ENCODE data around the gene CCDC187.

The CCDC187 gene

DNA sequence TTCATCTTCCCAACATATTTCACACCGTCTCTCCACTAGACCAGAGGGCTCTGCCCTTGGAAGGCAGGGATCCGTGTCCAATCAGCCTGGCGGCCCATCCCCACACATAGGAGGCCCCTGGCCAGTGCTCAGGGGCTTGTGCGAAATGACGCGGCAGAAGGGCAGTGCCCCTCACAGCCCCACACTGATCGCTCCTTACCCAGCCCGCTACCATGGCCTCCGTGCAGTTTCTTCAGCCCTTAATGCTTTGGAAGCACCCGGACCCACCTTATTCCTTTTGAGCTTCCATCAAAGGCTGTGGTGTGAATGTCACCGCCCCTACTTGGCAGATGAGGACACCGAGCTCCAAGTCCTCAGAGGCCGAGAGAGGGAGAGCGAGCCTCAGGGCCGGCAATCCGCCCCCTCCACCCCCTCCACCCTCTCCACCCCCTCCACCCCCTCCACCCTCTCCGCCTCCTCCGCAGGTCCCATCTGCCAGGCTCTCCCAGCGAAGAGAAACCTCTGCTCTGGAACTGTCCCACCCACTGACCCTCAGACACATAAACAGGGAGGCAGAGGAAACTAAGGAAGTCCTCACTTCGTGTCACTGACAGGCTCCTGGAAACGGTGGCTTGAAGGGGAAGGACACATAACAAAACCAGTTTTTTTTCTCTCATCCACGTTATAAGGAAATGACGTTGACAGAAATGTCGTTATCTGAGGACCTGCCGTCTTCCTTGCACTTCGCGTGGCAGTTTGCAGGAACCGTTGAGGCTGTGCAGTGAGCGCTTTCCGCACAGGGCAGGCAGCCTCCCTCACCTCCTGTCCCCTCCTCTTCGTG is 72.2 kb downstream of the CCDC187 start:
- in situ Hi-C loops (cut with HindIII; ENCODE audit: low sequenced_read_pairs): no loop called here

GRCh38 chr9:136230773-136231172 is 73.1 kb downstream of the CCDC187 start:
- in situ Hi-C loops (cut with HindIII; ENCODE audit: low sequenced_read_pairs): no loop called here

DNA sequence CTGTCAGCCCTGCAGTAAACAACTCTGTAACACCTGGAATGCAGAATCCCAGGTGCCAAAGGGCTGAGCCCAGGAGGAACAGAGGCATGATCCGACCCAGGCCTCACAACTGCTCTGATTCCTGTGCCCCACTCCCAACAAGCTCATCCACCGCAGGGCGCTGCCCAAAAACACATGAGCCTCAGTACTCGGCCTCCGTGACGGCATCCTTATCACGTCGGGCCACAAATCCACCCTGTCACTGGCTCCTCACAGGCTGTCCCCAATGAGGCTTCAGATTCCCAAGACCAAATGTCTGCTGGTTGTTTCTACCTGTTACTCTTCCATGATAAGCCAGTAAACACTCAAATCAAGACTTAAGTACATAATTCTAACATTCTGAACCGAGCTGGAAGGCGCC is 73.5 kb downstream of the CCDC187 start:
- in situ Hi-C loops (cut with HindIII; ENCODE audit: low sequenced_read_pairs): no loop called here

DNA sequence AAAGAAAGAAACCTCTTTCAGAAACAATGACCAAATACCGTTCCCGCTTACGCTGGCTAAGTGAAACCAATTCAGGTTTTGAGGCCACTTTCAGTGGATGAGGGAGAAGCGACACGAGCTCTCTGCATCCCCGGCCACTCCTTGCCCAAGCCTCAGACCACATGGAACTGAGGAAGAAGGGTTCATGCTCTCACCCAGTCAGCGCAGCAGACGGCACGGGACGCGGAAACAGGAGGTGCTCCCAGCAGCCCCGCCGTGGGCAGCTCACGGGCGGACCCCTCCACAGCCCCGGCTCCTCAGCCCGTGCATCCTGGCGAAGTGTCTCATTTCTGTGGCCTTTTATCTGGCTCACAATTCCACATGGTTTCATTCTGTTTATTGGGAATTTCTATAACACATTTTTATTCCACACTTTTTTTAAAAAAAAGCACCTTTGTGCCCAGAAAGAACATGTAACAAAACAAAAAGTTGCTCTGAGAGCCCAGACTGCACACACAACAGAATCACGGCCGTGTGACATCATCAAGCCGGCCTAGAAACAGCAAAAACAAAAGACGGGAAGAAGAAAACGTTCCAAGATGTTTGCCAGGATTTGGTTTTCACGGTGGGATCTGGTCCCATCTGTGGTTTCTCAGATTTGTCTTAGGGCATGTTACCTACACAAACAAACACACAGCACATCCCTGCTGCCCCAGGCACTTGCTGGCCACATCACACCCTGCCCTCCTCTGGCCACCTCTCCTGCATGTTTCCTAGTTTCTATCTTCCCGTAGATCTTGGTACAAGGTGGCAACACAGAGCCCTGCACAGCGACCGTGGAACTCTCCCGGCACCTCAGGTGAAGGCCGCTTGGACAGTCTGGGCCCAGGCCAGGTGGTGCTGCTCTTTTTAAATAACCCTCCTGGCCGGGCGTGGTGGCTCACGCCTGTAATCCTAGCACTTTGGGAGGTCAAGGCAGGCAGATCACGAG is 74.5 kb downstream of the CCDC187 start:
- in situ Hi-C loops (cut with HindIII; ENCODE audit: low sequenced_read_pairs): no loop called here

GRCh38 chr9:136228107-136228875 is 75.6 kb downstream of the CCDC187 start:
- in situ Hi-C loops (cut with HindIII; ENCODE audit: low sequenced_read_pairs): no loop called here

DNA sequence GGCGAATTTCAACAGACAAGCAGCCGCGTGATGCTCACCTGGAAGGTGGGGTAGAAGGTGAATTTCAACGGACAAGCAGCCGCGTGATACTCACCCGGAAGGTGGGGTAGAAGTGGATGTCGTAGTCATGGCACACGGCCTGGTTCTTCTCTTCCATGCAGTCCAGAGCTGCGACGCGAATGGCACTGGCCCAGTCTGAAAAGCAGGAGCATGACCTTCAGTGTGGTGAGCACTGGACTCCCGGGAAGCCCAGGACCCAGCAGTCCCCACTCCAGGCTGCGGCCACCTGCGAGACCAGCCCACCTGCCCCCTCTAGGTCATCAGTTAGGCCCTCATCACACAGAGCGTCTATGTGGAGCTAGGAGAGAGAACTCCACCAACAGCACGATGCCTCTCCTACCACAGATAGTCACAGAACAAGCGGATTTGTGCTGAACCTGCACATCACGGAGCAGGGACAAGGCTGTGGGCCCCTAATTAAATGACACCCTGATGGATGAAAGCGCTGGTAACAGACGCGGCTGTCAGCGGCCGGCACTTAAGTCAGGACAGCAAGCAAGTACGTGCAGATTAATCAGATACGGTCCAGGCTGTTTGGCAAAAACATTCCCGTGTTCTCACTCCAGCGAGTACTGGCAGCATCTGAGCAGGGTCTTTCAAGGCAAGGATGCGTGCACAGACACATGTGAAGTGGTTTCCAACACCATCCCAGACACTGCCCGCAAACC is 77.0 kb downstream of the CCDC187 start:
- in situ Hi-C loops (cut with HindIII; ENCODE audit: low sequenced_read_pairs): no loop called here

- in situ Hi-C loops (cut with HindIII; ENCODE audit: low sequenced_read_pairs): no loop called here
Measured at GRCh38 chr9:136225748-136226679, 77.9 kb downstream of the CCDC187 start.

DNA sequence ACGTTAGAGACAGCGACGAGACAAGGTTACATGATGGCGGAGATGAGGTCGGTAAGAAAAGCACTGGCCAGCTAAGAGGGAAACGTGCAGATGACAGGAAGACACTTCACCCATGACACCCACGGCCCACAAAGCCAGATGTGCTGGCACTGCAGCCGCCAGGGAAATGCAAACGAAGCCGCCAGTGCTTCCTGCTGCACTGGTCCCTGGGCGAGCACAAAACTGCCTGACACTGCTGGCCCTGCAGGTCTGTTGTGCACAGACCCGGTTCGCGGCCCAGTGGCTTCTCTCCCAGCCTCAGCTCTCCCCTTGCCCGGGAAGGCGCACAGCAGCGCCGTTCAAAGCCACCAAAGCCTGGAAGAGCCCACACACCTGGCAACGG is 78.5 kb downstream of the CCDC187 start:
- in situ Hi-C loops (cut with HindIII; ENCODE audit: low sequenced_read_pairs): no loop called here

- in situ Hi-C loops (cut with HindIII; ENCODE audit: low sequenced_read_pairs): no loop called here
Measured at GRCh38 chr9:136223871-136224640, 79.8 kb downstream of the CCDC187 start.

DNA sequence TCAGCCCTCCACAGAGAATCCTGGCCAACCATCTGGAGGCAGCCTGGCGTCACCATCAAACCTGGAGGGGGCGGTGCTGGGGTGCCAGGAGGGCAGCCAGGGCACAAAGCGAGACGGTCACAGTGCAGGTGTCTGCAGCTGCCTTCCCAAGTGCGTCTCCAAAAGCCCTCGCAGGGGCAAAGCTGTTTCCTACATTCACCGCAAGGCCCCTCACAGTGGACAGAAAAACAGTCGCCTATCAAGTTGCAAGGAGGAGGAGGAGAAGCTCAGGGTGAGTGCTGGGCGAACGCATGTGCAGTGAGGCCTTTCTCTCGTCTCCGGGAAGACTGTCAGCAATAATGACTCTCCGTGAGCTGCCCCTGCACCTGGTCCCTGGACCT is 81.0 kb downstream of the CCDC187 start:
- in situ Hi-C loops (cut with HindIII; ENCODE audit: low sequenced_read_pairs): no loop called here

DNA sequence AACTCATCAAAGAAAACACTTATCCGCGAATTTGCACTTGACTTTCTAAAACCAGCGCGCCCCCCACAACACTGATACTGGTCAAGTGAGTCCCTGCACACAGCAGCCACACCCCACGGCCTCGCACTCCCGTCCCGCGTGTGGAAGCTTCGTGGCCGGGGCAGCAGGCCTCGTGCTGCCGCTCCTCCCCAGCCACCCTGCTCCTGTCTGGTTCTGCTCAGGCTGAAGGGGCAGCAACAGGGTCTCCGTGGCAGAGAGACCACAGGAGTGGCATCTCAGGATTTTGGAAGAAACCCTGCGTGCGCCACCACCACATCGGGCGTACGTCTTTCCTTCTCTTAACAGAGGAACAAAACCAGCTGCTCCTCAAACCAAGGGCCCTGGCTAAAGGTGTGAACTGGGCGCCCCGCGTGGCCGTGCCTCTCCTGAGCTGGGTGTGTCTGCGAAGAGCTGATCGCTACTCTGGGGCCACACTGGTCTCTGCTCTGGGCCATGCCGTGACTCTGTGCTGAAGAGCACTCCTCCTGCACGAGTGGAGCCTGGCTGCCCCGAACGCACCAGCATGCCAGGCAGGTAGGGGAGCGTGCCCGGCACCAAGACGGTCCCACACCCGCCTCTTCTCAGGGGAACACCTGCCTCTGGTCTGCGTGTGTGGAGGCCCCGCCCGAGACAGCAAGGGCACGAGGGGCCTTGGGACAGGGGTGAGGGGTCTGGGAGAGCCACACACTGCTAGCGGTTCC is 81.6 kb downstream of the CCDC187 start:
- in situ Hi-C loops (cut with HindIII; ENCODE audit: low sequenced_read_pairs): no loop called here

- in situ Hi-C loops (cut with HindIII; ENCODE audit: low sequenced_read_pairs): no loop called here
Measured at GRCh38 chr9:136220017-136220729, 83.7 kb downstream of the CCDC187 start.

GRCh38 chr9:136219276-136219675 is 84.6 kb downstream of the CCDC187 start:
- in situ Hi-C loops (cut with HindIII; ENCODE audit: low sequenced_read_pairs): no loop called here

GRCh38 chr9:136218673-136219072 is 85.2 kb downstream of the CCDC187 start:
- in situ Hi-C loops (cut with HindIII; ENCODE audit: low sequenced_read_pairs): no loop called here

DNA sequence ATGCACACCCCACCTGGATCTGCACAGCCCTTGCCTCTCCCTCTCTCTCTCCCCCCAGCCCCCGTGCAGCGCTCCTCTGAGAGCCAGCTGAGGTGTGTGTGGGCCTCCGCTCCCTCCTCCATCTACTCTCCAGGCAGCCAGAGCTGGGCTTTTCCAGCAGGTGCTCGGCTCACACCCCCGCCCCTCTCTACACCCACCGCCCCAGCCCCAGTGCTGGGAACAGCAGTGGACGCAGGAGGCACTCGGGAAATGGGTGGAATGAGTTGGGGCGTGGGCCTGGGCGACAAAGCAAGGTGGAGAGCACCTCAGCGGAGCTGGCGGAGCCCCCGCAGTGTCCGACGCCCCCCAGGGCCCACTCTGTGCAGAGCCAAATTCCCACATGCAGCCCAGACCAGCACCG is 85.6 kb downstream of the CCDC187 start:
- in situ Hi-C loops (cut with HindIII; ENCODE audit: low sequenced_read_pairs): no loop called here

DNA sequence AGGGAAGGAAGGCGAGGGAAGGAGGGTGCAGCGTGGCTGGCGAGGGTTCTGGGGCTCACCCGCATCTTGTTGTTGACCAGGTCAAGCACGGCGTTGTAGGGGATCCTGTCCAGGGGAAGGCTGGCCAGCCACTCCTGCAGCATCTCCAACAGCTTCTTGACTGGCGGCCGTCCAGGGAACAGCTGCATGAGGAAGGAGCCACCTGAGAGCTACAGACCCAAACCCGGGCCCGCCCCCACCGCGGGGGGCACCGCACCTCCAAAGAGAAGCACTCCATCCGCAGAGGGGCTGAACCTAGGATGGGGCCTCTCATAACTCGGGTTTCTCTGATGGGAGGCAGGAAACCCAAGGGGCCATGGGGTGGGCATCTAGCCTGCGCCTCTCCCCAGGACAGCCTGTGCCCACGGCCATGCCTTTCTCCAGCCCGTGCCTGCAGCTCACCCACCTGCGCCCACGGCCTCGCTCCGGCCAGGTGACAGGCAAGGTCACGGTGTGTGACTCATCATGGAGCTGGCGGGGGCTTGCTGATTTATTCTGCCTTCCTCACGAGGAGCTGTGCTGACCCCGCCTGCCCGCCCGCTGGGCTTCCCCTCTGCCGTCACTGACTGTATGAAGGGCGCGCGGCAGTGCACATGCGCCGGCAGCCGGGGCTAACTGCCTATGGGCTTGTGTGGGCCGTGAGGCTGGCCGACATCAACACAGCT is 87.2 kb downstream of the CCDC187 start:
- in situ Hi-C loops (cut with HindIII; ENCODE audit: low sequenced_read_pairs): no loop called here

- in situ Hi-C loops (cut with HindIII; ENCODE audit: low sequenced_read_pairs): no loop called here
Measured at GRCh38 chr9:136213733-136214132, 90.2 kb downstream of the CCDC187 start.

All from DLD1 (cell line).